ENCODE results near the gene SRL. TPM values are rescaled to one million over a fixed set of nuclear protein-coding genes. Genes with fewer than 3 reads are reported as not detected.

Gene SRL
- total RNA-seq, 1 experiment from 2014 or later, result not detected

GRCh38 chr16:4231367-4231766, 10.5 kb downstream of the SRL start:
- no peak overlapping the region for H3K4me3 ChIP-seq (ENCODE audit: low read depth in 2 of 2, low read length in 2 of 2)
- no peaks in the 10 kb centered on the region for H3K4me1 ChIP-seq (ENCODE audit: control insufficient read depth, insufficient read depth, low read length)
- no peak overlapping the region for H3K27ac ChIP-seq (ENCODE audit: low read length)
- H3K9me3 ChIP-seq (ENCODE audit: control insufficient read depth, insufficient read depth, low read depth, low read length), result no peaks in the 10 kb centered on the region
- ATAC-seq (no peak), DNase-seq (ENCODE audit: low read depth, low spot score) (no peak)
- in situ Hi-C loops (cut with HindIII; ENCODE audit: low pct_unique_long_range_greater_than_20kb, low sequenced_read_pairs) (no loop called here), intact Hi-C loops (cut with micrococcal nuclease; ENCODE audit: unreplicated experiment) (no loop called here)
- POLR2A ChIA-PET, result no interaction called here
- no peaks in the 10 kb centered on the region for H3K36me3 ChIP-seq (ENCODE audit: control insufficient read depth, insufficient read depth, low read length)
- TF ChIP-seq CTCF (IDR thresholded peaks at IDR 0.05) (no peak), TCF7L2 (IDR thresholded peaks at IDR 0.05; ENCODE audit: low read depth, low read length) (no peak)
- CTCF ChIA-PET, result interaction anchor here (0.6 kb wide), 1 partner anchor 20 kb away, joined by 4 read pairs; no protein-coding TSS in a partner anchor
- no TSS peak for BruUV-seq (replicated peaks)
- no peaks in the 10 kb centered on the region for H3K27me3 ChIP-seq (ENCODE audit: control insufficient read depth, insufficient read depth, low read length)

GRCh38 chr16:4227040-4227332, 14.9 kb downstream of the SRL start:
- no peak for DNase-seq (ENCODE audit: low read depth, low spot score)
- TF ChIP-seq REST (IDR thresholded peaks at IDR 0.05; ENCODE audit: insufficient read depth in 1 of 2, low read depth in 2 of 2, low read length in 1 of 2), result no peak
- no peak for TF ChIP-seq TCF7L2 (IDR thresholded peaks at IDR 0.05; ENCODE audit: low read depth, low read length)
- no peak for TF ChIP-seq SIN3A (IDR thresholded peaks at IDR 0.05; ENCODE audit: borderline replicate concordance, insufficient read depth, low read depth, low read length)
- no peak for TF ChIP-seq POLR2AphosphoS5 (IDR thresholded peaks at IDR 0.05; ENCODE audit: low read depth, low read length)
- no peak for TF ChIP-seq CTCF (IDR thresholded peaks at IDR 0.05)
- BruUV-seq (replicated peaks), result no TSS peak
- ChIA-PET POLR2A (no interaction called here), CTCF (no interaction called here)
- H3K36me3 ChIP-seq (ENCODE audit: control insufficient read depth, insufficient read depth, low read length), result no peaks in the 10 kb centered on the region
- H3K9me3 ChIP-seq (ENCODE audit: control insufficient read depth, insufficient read depth, low read depth, low read length), result no peaks in the 10 kb centered on the region
- in situ Hi-C loops (cut with HindIII; ENCODE audit: low pct_unique_long_range_greater_than_20kb, low sequenced_read_pairs), result no loop called here
- intact Hi-C loops (cut with micrococcal nuclease; ENCODE audit: unreplicated experiment), result no loop called here
- no peak overlapping the region for H3K4me3 ChIP-seq (ENCODE audit: low read depth in 2 of 2, low read length in 2 of 2)
- no peak for ATAC-seq
- H3K27ac ChIP-seq (ENCODE audit: low read length), result no peak overlapping the region
- no peaks in the 10 kb centered on the region for H3K4me1 ChIP-seq (ENCODE audit: control insufficient read depth, insufficient read depth, low read length)
- no peaks in the 10 kb centered on the region for H3K27me3 ChIP-seq (ENCODE audit: control insufficient read depth, insufficient read depth, low read length)
